Kidney epithelial cell (primary cell): ENCODE data around the gene PPP2R5C. TPM values are rescaled to one million over a fixed set of nuclear protein-coding genes. Genes with fewer than 3 reads are reported as not detected.

Experiments
- DNase-seq: peaks from one replicate; pipeline ENCODE4 v3.0.0-alpha.2; 2010; ENCODE audit warnings: low read depth
- H3K27me3 ChIP-seq: 2 replicates; pipeline ENCODE4 v1.6.0; 2011; ENCODE audit warnings: low read length; ENCODE audit not compliant: control insufficient read depth, insufficient read depth
- H3K36me3 ChIP-seq: 2 replicates; pipeline ENCODE4 v1.5.1; 2011; ENCODE audit warnings: low read length; ENCODE audit not compliant: control insufficient read depth, insufficient read depth
- H3K4me3 ChIP-seq: 2 replicates; pipeline ENCODE4 v1.5.1; 2011; ENCODE audit warnings: low read depth, mild to moderate bottlenecking, control low read depth, low read length
- CTCF ChIP-seq: IDR thresholded peaks from 2 replicates; pipeline ENCODE4 v1.5.1; 2011; ENCODE audit warnings: mild to moderate bottlenecking, moderate library complexity, low read length, control low read depth, inconsistent platforms; ENCODE audit not compliant: insufficient read depth, poor library complexity, severe bottlenecking
- total RNA-seq: library from RNA; depleted of rRNA; stranded (reverse); fragments of >200 nt; gene quantifications from 2 replicates; pipeline ENCODE4 v1.2.3, GENCODE V29; 2015

Gene PPP2R5C
- total RNA-seq, 1 donor from 2014 or later, result 79.6 TPM

GRCh38 chr14:101973356-101973755, 211.8 kb downstream of the PPP2R5C start:
- DNase-seq, result no peak
- H3K27me3 ChIP-seq, result no peaks in the 10 kb centered on the region
- H3K4me3 ChIP-seq, result no peak overlapping the region
- no peak for TF ChIP-seq CTCF
- H3K36me3 ChIP-seq, result peaks cover 1% of the 10 kb centered on the region

- H3K36me3 ChIP-seq, result peaks cover 1% of the 10 kb centered on the region
- DNase-seq, result no peak
Measured at GRCh38 chr14:101975231-101975630, 213.7 kb downstream of the PPP2R5C start.

More at GRCh38 chr14:101975231-101975630, 213.7 kb downstream of the PPP2R5C start:
- no peak overlapping the region for H3K4me3 ChIP-seq
- no peaks in the 10 kb centered on the region for H3K27me3 ChIP-seq
- TF ChIP-seq CTCF, result no peak

Other genes with a start within 250 kb of the PPP2R5C start
- 0.13 and 0.27 TPM in 2 replicates for gene DIO3, start 200.2 kb upstream of the PPP2R5C start, total RNA-seq
- 783 and 852 TPM in 2 replicates for gene DYNC1H1, start 202.9 kb downstream of the PPP2R5C start, total RNA-seq